ENCODE results near the gene METTL24.
"Not testable (repeated sequence)": the region's sequence is repeated elsewhere in the genome, so short reads cannot be mapped to it uniquely, and the experiment has no call there.

Gene METTL24

GRCh38 chr6:110332281-110332680 lies 25.9 kb downstream of the METTL24 start:
- DNase-seq = no peak

DNA sequence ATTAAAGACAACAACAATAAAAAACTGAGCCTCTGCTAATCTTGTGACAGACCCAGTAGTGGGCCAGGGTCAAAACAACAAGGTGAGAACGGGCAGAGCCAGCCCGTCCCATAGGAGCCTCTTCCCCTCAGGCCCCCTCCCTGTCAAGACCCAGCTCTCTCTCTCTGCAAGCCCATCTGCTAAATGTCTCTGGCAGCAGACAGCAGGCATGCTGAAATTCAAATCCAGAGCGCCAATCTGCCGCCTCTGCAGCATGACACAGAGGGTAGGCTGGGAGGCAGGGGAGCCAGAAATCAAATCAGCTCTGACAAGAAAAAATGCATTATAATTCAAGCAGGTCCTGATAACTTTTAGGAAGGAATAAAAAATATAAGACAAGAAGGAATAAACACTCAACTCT lies 26.3 kb downstream of the METTL24 start:
- DNase-seq = no peak

DNA sequence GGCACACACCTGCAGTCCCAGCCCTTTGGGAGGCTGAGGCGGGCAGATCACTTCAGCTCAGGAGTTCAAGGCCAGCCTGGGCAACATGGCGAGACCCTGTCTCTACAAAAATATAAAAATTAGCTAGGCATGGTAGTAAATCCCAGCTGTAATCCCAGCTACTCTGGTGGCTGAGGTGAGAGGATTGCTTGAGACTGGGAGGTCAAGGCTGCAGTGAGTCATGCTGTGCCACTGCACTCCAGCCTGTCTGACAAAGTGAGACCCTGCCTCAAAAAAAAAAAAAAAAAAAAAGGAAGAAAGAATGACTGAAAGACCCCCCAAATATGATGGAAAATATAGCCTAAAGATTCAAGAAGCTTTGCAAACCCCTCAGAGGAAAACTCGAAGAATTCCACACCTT lies 26.8 kb downstream of the METTL24 start:
- DNase-seq = no peak

DNA sequence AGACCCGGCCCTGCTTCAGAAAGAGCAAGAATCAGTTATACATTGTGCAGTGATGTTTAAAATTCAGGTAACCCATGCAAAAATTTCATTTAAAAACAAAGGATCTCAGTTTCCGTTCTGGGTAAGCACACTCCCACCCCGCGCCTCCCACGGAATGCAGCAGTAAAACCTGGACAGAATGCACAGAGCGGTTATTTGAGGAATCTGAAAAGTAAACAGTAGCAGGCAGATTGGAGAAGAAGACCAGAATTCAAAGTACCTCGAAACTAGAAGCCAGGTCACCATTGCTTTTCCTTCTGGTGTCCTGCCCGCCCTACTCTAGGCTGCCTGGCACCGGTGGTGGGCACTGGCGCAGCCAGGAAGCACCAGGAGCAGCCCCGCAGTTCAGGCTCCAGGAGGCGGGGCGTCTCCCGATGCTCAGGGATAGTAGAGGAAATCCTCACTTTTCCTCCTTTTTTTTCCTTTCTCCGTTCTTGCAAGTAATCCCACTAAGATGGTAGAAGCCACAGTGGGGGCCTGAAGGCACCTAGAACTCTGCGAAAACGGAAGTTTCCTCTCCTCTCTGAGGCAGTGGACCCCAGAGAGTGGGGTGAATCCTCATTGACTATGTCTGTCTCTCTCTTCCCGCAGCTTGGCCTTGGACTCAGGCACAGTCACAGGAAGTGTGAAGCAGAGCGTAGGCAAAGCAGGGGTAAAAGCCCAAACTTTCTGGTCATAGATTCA lies 28.3 kb downstream of the METTL24 start:
- no peak for DNase-seq

DNA sequence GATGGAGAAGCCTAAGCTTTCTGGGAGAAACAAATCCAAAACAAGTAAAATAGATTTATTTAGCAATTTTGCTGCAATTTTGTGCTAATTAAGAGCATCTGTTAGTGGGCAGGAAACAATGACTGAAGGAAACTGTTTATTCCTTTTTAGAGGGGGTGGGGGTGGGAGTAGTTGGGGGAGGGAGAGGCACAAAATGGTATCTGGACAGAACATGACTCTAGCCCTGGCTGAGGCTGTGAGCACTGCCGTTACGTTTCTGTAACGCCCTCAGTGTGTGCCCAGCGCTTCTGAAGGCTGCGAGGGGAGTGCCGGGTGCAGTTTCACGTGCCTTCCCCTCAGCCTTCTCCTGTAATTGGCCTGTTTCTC lies 28.8 kb downstream of the METTL24 start:
- no peak for DNase-seq

DNA sequence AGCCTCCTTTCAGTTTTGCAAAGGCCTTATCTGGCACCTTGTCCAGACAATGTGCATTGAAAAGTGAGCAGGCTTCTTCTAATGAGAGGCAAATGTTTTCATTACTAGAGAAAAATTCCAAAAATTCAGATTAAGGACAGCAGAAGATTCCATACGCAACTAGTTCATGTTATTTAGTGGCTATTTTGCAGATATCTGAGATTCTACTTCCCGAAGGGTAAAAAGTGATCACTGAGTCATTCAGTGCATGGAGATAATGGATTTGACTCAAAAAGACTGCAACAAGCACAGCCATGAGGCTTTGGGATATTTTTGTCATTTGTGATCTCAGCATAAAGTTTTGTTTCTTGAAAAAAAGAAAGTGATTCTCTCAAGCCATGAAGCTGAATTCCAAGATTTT lies 29.9 kb downstream of the METTL24 start:
- no peak for DNase-seq

DNA sequence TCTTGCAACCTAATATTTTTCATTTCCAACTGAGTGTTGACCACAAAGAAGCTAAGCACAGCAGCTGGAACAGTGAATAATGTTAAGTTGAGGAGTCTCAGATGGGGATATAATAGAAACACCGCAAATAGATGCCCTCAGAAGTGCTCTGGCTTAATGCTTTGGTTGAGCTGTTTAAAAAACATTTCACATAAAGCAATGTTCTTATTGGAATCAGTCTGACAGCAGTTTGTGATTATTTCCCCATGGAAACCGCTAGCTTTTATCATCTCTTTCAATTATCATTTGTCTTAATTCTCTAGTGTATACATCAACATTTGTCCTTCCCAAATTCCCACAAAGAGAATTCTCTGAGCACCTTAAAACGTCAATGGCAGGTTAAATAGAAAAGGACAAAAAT lies 30.8 kb downstream of the METTL24 start:
- DNase-seq = no peak

- no peak for DNase-seq
Measured at GRCh38 chr6:110326609-110327008, 31.5 kb downstream of the METTL24 start.

DNA sequence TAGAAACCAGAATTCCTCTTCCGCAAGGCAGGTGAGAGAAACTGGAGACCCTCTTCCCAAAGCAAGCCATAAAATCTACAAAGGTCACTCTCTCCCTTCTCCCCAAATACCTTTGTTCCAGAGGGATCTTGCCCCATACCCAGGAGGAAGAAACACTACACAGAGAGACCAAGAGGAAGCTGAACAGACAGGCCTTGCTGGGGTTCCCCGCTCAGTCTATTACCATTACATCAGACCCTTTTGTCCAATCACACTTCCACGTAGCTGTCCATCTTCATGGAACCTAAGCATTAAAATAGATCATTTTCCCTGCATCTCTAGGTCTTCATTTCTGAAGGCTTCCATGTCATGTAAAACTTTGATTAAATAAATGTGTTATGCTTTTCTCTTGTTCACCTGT lies 32.1 kb downstream of the METTL24 start:
- DNase-seq = no peak

- DNase-seq = no peak
Measured at GRCh38 chr6:110325197-110325596, 33.0 kb downstream of the METTL24 start.

GRCh38 chr6:110324548-110324947 lies 33.6 kb downstream of the METTL24 start:
- no peak for DNase-seq

DNA sequence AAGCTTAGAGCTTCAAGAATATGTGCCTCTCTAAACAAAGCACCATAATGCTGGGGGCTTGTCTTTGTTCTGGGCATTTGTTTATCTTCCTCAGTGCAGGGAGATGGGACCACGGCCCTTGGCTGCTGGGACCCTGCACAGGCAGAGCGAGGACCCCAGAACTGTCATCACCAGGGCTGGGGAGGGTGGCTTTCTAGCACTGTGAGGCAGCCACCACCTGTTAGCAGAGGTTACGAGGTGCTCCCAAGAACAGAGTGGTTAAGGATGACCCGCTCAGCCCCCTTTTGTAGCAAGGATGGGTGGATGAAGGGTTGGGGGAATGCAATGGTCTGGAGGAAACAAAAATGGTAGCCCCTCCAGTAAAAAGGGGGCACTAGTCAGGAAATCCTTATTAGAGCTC lies 34.9 kb downstream of the METTL24 start:
- DNase-seq = no peak

DNA sequence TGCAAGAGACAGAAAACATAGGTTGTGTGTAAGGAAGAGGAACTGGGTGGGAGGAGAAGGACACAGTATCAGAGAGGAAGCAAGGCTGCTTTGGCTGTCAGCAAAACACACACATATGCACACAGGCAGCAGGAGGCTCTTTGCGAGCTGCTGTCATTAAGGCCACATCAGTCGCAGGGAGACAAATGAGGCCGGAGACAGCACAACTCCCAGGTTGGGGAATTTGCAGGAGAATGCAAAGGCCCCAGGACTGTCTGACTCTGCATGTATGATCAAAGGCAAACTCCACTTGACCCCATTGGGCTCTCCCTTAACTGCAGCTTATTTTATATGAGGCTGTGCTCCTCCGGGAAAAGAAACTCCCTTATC lies 35.3 kb downstream of the METTL24 start:
- no peak for DNase-seq

DNA sequence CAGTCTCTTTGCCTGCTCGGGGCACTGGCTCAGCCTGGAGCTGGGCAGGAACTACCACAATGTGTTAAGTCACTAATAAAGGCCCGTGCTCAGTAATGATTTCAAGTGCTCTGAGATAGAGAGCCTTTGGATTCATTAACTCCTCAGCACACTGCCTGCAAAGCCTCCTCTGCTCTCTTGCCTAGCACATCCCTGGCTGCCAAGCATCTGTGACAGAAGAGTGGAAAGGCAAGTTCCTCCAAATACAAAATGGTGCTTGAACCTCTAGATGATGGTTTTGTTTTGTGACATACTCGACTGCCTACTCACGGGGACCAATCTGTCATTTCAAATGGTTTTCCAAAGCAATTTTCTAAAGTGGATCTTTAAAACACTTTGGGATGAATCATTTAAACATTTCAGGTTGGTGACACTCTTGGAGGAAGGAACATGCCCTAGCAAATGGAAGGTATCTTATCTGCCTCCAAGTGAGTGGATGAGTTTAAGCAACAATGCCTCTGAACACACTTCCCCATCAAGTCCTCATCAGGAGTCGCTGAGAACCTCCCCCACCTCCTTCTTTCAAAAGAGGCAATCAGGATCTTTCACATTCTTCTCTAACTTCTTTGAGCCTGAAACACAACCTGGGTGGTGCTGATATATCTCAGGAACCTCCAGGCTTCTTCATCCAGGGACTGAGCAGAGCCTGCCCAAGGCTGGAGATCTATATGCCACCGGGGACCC lies 35.8 kb downstream of the METTL24 start:
- no peak for DNase-seq

- DNase-seq = no peak
Measured at GRCh38 chr6:110320307-110320706, 37.8 kb downstream of the METTL24 start.

DNA sequence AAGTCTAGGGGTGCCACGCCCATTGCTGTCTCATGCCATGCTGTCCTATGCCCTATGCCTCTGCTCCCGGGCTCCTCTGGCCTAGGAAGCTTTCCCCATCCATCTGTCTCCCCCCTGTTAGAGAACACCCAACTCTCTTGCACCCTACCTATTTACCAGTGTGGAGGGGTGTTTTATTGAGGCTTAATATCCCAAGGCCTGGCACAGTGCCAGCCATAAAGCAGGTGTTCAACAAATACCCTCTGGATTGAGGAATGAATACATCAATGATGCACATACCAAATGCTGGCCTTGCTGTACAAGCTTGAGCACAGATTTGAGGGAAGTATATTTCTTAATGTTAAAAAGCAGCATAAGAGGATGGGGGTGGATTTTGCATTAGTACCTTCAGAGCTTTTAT lies 38.3 kb downstream of the METTL24 start:
- no peak for DNase-seq

GRCh38 chr6:110319381-110319780 lies 38.8 kb downstream of the METTL24 start:
- no peak for DNase-seq

DNA sequence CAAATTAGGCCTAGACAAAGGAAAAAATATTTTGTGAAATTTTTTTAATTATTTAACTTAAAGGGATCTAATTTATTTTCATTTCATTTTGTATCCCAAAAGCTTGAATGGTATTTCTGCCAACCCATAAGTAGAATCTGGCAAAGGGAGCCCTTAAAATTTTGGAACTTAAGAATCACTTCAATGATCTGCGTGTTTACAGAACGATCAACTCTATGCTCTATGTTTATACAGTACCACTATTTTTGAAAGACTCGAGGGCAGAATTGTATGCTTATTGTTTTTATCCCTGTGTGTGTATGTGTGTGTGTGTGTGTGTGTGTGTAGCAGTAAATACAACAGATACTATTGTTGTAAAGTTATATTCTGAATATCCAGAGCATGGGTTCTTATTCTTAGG lies 39.2 kb downstream of the METTL24 start:
- no peak for DNase-seq

DNA sequence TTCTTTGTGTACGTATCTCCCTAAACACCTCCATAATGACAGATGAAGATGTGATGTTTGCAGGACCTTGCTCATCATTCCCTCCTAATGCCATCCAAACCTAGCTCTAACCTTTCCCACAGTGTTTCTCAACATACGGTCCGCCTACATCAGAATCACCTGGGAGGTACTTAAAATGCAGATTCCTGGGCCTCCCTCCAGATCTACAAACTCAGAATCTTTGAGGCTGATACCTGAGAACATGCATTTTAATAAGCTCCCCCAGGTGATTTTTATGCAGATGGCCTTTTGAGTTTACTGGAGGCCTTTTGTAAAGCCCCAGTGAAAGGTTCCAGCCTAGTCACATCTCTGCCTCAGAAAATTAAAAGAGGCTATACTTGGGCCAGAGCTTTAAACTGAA lies 40.5 kb downstream of the METTL24 start:
- DNase-seq = no peak

- no peak for DNase-seq
Measured at GRCh38 chr6:110317189-110317588, 41.0 kb downstream of the METTL24 start.

DNA sequence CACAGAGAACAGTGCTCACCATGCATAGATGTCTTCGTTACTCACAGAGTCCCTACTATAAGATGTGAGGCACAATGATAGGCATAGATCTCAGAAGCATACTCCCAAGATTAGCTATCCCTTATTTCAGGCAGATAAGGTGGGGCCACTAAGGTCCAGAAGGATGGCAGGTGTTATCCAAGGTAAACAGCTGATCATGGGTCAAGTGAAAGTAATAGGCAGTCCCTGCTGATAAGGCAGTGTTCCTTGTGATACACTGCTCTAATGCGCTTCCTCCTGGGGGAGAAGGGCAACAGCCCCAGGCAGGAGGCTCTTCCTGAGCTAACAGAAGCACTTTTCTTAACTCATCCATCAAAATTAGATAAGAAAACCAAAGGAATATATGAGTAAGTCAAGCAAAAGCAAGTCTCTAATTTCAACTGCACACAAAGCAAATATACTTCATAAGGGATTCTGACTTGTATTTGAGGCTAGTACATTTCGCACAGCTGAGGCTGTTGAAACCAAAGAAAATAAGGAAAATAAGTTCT lies 42.2 kb downstream of the METTL24 start:
- DNase-seq = no peak

DNA sequence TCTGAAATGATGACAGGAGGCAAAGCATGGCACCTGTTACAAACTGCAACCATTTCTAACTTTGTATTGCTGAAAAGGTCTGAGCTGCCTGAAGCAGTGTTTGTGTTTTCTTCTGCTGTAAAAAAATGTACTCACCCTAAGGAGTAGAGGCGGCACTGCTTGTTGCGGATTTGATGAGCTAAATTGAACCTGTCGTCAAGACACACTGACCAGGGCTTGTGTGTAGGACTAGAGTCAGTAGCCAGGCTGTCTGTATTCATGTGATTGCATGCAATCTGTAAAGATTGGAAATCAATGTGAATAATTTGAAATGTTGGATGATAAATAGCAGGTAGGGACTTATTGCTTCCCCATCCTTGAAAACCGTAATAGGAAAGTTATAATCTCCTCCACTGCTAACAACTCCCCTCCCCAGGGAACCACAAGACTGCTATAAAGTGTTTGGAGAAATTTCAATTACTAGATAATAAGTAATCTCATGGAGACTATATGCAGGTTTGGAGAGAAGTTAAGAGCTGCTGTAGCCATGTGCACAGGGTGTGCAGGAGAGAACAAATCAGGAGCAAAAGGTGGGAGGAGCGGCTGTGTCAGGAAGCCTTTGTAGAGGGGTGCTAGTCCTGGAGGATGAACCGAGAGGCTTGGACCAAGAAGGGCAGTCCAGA lies 42.8 kb downstream of the METTL24 start:
- DNase-seq = no peak

GRCh38 chr6:110310861-110311446 lies 47.2 kb downstream of the METTL24 start:
- no peak for DNase-seq

DNA sequence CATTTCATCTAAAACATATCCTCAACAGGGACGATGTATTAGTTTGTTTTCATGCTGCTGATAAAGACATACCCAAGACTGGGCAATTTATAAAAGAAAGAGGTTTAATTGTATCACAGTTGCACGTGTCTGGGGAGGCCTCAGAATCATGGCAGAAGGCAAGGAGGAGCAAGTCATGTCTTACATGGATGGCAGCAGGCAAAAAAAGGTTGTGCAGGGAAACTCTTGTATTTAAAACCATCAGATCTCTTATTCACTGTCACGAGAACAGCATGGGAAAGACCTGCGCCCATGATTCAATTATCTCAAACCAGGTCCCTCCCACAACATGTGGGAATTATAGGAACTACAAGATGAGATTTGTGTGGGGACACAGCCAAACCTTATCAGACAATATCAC lies 48.7 kb downstream of the METTL24 start:
- DNase-seq = not testable (repeated sequence)

Data from midbrain (tissue), 1 donor.